HG03097 (cell line): Measurements from ENCODE around the gene LSM4.
"Not testable (repeated sequence)": the region's sequence is repeated elsewhere in the genome, so short reads cannot be mapped to it uniquely, and the experiment has no call there.

Experiments
- ATAC-seq: cut with Tn5 transposase; IDR thresholded peaks from one replicate; pipeline ENCODE4 v1.9.1; 2021; ENCODE audit not compliant: unreplicated experiment, low FRiP score

LSM4 gene

DNA sequence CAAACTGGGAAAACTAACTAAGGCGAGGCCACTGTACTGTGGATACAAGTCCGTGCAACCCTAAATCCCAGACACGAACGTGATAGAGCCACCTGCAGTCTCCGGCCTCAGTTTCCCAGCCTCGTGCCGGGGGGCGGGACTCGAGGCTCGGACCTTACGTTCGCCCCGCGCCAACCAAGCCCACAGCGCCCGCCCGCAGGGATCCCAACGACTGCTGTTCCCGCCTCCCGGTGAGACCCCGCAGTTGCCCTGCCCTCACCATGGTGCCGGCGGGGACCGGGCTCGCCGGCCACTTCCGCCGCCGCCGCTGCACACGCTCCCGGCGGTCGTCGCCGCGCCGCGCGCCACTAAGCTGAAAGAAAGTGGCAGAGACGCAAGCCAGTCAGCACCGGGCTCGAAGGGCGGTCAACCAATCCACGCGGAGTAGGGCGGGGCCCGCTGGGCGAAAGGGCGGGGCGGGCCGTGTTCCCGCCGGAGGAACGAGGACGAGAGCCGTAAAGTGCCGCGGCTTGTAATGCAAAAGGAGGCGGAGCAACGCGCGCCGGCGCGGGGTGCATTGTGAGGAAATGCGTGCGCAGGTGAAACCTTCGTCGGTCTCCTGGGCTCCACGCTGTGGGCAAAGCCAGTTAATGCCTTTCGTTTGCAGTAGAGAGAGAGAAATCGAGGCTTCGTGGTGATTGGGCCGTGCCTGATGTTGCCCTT lies at the start of gene LSM4:
TSS of gene LSM4 (minus strand) at position 318 of the 702 bp plus-strand sequence. CDS start at position 262, 56 bp downstream.
- peak; percentile 90 for ATAC-seq

DNA sequence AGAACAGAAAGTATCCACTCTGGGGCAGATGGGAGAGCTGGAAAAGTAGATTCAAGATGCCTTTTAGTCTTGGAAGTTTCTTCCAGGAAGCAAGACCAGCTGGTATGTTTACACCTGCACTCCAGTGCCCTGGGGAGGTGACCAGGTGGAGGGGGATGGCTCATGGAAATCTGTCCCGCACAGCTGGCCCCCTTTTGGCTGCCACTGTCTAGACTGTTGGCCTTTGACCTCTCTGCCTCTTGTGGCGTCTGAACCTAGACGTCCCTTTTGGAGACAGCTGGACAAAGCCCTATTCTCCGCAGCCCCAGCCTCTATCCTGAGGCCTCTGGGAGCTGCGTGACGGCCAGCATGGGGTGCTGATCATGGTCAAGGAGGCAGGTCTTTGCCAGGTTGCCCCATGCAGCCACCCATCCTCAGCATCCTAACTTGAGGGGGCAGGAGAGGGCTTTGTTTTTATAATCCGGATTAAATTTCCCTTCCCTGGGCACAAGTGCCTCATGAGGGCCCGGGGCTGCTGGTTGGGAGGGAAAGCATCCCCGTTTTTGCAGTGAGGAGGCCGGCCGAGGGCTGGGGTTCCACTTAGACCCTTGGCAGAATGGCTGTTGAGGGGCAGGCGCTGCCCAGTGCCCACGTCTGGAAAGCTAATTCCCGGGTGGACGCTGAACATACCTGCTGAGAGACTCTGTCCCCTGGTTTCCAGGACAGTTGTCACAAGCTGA lies 45.8 kb upstream of the LSM4 start:
- no peak for ATAC-seq

DNA sequence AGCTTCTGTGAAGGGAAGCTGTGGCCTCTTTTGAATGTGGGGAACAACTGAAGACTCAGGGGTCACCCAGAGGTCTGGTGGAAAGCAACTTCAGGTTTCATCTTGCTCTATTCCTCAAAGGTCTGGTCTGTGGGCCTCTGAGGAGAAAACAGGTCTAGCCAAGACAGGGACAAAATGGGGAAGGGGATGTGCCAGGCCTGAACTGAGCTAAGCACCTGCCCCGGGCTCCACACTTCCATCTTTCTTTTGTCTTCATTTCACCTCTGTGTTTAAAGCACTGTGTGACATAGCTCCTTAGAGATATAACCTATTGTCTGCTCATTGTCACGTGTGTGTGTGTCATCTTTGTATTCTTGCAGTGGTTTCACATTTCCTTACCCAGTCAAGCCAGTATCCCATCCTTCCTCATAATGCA lies 43.2 kb upstream of the LSM4 start:
- ATAC-seq, result no peak

DNA sequence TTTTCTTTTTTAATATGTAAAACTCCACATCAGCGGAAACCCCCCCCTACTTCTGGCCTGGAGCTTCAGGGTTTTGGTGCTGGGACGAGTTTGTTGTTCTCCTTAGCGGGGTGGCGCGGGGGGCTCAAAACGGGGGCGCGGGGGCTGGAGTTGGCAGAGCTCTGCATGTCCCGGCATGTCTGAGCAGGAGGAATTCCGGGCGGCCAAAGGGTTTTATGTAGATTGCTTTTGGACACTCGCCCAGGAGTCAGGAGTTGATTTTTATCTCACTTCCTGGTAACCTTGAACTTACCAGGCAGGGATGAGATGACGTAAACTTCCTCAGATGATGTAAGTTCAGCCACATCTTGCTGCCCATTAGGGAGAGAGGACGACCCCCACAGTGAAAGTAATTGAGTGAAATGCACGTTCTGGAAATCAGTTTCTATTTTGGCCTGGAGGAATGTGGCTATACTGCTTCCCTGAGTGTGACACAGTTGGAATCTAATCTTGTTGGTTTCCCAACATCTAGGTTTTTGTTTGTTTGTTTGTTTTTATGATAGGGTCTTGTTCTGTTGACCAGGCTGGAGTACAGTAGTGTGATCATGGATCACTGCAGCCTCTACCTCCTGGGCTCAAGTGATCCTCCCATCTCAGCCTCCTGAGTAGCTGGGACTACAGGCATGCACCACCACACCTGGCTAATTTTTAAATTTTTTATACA lies 42.1 kb upstream of the LSM4 start:
- ATAC-seq, result no peak

DNA sequence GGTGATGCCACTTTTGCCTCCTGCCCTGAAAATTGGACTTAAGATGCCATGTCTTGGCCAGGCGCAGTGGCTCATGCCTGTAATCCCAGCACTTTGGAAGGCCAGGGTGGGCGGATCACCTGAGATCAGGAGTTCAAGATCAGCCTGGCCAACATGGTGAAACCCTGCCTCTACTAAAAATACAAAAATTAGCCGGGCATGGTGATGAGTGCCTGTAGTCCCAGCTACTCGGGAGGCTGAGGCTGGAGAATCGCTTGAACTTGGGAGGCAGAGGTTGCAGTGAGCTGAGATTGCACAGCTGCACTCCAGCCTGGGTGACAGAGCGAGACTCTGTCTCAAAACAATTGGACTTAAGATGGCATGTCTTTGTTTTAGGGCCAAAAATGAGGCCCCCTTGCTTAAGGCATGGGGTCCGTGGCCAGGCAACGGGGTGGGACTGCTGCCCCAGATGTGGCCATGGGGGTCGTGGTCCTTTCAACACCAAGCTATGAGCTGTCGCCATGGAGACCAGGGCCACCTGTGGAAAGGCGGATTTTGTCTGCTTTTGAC lies 41.5 kb upstream of the LSM4 start:
- not testable (repeated sequence) for ATAC-seq

DNA sequence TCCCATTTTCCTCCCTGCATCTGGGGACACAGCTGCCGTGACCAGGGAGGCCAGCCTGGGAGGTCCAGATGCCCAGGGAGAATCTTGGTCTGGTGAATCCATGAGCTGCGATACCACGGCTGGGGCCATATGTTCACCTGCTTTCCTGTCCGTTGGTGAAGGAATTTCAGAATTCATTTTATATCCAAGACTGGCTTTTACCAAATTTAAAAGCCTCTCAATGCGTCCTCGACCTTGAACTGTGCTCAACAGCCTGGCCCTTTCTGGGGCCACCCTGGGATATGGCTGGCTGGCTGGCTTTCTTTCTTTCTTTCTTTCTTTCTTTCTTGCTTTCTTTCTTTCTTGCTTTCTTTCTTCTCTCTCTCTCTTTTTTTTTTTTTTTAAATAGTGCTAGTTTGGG lies 40.9 kb upstream of the LSM4 start:
- no peak for ATAC-seq

DNA sequence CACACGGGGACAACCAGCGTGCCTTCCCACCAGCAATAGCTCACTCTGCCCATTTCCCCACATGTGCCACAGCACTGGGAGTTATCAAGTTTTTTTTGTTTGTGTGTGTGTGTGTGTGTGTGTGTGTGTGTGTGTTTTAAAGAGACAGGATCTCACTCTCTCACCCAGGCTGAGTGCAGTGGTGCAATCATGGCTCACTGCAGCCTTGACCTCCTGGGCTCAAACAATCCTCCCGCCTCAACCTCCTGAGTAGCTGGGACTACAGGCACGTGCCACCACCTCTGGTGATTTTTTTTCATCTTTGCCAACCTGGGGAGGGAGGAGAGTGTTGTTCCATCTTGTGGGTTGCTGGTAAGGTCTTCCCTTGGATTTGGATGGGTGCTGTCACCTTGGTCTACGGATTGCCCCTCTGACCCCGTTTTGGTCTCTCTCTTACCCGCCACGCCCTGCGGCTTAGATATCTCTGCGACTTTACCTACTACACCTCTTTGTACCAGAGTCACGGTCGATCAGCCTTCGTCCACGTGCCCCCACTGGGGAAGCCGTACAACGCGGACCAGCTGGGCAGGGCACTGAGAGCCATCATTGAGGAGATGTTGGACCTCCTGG lies 40.2 kb upstream of the LSM4 start:
- no peak for ATAC-seq

DNA sequence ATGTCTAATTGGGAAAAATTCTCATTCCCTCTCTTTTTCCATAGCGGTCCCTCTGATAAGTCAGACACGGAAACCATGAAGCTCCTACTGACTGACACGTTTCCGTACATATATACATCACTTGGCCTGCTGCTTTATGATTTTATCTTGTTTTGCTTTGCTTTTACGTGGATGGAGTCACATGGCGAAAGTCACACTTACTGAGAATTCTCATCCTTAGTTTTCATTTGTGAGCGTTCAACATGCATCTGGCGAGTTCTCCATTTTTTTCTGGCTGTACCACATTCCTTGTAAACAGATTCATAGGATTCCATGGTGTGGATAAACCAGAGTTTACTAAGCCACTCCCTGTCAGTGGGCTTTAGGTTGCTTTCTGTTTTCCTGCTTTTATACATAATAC lies 38.8 kb upstream of the LSM4 start:
- no peak for ATAC-seq

DNA sequence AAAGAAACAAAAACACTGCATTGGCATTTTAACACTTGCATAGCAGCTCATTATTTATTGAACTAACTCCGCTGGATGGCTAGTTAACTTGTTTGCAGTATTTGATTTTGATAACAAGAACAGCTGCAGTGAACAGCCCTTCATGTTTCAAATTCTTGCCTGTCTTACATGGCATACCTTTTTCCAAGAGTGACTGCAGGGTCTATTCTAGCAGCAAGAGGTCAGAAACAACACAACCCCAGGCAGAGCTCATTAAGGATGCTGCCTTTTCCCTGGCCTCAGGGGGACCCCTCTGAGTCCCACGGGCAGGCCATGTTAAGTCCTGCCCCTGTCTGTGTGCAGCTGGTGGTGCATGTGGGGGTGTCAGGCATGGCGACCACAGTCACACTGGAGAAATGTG lies 34.2 kb upstream of the LSM4 start:
- no peak for ATAC-seq

DNA sequence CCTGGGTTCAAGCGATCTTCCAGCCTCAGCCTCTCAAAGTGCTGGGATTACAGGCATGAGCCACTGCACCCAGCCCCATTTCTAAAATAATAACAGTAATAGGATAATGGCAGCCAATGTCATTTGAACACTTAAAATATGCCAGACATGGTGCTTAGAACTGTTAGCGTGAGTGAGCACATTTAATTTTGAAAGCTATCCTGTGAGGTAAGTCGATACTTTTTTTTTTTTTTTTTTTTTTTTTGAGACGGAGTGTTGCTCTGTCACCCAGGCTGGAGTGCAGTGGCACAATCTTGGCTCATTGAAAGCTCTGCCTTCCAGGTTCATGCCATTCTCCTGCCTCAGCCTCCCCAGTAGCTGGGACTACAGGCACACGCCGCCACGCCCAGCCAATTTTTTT lies 31.9 kb upstream of the LSM4 start:
- not testable (repeated sequence) for ATAC-seq

DNA sequence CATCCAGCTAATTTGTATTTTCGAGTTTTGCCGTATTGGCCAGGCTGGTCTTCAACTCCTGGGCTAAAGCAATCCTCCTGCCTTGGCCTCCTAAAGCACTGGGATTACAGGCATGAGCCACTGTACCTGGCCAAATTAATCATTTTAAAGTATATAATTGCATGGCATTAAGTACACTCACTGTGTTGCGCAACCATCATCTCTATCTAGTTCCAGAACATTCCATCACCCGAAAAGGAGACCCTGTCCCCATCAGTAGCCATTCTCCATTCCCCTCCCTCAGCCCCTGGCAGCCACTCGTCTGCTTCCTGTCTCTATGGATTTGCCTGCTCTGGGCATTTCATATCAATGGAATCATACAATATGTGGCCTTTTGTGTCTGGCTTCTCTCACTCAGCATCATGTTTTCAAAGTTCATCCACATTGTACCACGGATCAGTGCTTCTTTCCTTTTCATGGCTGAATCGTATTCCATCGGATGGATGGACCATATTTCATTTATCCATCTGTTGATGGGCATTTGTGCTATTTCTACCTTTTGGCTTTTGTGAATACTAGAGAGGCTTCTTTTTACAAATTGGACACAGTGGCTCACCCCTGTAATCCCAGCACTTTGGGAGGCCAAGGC lies 30.6 kb upstream of the LSM4 start:
- ATAC-seq, result no peak

DNA sequence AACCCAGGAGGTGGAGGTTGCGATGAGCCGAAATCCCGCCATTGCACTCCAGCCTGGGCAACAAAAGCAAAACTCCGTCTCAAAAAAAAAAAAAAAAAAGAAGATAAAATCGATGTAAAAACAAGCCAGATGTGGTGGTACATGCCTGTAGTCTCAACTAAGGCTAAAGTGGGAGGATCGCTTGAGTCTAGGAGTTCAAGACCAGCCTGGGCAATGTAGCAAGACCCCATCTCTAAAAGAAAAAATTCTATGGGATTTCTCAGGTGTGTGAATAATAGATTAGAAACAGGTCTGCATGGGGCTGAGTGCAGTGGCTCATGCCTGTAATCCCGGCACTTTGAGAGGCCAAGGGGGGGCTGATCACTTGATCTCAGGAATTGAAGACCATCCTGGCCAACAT lies 28.7 kb upstream of the LSM4 start:
- no peak for ATAC-seq

DNA sequence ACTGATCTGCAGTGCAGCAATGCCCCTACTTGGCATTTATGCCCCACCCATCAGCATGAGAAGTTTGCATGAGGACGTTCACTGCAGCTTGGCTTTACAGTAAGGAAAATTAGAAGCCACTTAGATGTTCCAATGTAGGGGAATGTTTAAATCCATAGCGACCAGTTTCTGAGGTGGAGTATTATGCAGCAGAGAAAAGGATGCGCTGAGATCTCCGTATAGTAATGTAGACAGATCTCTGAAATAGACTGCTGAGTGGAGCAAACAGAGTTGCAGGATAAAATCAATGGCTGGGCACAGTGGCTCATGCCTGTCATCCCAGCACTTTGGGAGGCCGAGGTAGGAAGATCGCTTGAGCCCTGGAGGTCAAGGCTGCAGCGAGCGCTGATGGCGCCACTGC lies 27.6 kb upstream of the LSM4 start:
- no peak for ATAC-seq

DNA sequence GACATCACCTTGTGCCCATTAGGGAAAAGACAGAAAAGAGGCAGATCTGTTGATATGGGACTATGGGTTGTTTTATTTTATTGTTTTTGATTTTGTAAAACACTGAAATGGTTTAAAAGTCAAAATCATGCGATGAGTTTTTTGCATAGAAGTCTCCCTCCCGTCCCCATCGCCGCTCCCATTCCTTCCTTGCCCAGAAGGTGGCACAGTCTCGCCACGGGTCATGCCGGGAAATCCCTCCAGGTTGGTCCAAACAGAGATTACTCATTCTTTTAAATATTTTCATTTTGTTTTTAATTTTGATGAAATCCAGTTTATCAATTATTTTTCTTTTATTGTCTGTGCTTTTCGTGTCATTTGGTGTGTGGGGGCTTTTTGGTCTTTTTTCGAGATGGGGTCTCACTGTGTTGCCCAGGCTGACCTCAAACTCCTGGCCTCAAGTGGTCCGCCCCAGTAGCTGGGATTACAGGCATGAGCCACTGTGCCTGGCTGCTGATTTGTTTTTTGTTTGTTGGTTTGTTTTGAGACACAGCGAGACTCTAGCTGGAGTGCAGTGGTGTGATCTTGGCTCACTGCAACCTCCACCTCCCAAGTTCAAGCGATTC lies 26.8 kb upstream of the LSM4 start:
- ATAC-seq, result no peak

DNA sequence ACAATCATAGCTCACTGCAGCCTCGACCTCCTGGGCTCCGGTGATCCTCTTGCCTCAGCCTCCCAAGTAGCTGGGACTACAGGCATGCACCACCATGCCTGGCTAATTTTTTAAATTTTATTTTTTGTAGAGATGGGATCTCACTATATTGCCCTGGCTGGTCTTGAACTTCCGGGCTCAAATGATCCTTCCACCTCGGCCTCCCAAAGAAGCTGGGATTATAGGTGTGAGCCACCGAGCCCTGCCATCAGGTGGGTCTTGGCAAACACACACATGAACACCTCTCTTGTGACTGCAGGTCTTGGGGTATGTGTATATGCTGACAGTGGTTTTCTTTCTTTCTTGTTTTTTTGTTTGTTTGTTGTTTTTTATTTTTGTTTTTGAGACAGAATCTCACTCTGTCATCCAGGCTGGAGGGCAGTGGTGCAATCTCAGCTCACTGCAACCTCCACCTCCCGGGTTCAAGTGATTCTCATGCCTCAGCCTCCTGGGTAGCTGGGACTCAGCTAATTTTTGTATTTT lies 26.0 kb upstream of the LSM4 start:
- ATAC-seq, result not testable (repeated sequence)

DNA sequence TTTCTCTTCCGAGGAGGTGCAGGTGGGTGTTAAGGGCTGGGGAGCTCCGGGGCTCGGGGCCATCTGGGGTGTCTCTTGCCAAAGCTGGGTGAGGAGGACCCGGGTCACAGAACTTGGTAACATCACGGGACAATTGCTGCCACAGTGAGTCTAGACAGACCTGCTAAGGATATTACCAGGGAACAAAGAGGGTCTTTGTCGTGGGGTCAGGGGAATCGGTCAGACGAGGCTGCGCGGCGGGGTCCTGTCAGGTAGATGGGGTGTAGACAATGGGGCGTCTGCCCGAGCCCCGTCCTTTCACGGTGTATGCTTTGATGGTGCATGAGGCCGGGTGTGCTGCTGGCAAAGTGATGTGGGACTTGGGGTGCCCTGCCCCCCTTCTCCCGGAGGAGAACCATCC lies 25.3 kb upstream of the LSM4 start:
- no peak for ATAC-seq

DNA sequence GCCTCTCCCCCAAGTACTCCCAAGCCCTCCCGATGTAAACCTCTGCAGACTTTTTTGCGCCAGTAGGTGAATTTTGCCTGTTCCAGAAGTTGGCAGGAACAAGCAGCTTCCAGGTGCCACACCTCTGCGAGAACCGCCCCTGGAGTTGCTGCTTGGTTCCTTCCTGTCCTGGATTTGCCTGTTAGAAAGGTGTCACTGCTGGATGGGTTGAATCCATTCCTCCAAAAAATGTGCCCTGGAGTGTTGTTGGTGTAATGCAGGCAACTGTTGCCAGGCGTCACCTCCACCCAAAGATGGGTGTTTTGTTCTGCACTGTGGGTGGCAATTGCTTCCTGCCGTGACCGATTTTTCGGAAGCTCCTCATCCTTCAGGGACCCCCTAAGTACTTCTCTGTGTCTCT lies 23.2 kb upstream of the LSM4 start:
- ATAC-seq, result no peak

DNA sequence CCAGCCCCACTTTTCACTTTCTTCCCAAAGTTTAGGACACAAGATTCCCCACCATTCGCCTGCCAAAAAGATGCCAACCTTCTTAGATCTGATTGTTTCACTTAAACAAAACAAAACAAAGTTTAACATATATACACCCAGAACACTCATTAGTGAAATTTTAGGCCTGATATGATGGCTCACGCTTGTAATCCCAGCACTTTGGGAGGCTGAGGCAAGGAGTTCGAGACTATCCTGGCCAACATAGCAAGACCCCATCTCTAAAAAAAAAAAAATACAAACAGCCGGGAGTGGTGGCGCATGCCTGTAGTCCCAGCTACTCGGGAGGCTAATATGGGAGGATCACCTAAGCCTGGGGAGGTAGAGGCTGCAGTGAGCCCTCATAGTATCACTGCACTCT lies 22.4 kb upstream of the LSM4 start:
- ATAC-seq, result no peak

DNA sequence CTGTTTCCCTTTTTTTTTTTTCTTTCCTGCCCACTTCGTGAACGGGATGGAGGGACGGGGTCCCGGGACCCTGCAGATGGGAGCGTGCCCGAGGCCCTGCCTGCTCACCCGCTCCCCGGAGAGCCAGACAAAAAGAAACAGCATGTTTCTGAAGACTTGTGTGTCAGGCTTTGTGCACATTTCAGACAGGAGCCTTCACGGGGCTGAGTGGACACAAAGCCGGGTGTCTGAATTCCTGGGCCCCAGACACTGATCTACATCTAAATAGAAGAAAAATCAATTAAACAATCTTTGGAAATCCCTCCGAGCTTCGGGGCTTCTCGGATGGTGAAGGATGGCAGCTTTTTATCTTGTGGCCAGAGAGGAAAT lies 21.7 kb upstream of the LSM4 start:
- ATAC-seq, result no peak

DNA sequence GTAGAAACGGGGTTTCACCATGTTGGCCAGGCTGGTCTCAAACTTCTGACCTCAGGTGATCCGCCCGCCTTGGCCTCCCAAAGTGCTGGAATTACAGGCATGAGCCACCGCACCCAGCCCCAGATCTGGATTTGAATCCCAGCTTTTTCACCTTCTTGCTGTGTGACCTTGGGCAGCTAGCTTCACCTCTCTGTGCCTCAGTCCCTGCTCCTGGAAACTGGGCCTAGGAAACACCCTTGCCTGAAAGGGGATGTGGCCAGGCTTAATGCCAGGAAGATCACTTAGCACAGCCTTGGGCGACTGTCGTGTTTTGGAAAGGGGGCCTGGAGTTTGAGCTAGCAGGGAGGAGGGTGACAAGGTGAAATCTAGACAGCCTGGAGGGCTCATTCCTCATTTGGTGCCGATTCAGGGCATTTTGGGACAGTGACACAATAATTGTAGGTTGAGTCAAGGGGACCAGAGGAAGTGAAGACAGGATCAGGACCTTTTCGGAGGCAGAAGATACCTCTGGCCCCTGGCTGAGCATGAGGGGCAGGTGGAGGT lies 19.3 kb upstream of the LSM4 start:
- ATAC-seq, result no peak
